Tibial nerve (tissue), 4 donors: ENCODE results near the gene CD247. TPM values are rescaled to one million over a fixed set of nuclear protein-coding genes. Genes with fewer than 3 reads are reported as not detected.

Source experiments
- DNase-seq, 2 donors: peaks; one replicate each; pipeline ENCODE4 v3.0.0-alpha.2; 2019; ENCODE audit warnings: low spot score in 2 of 2
- H3K27ac ChIP-seq, 4 donors: fragments of 200-600 bp; sonication (generic) in 3 of 4; one replicate each; pipeline ENCODE4 v1.5.1; 2017 to 2019; ENCODE audit warnings: mild to moderate bottlenecking in 1 of 4
- H3K27me3 ChIP-seq, 2 donors: fragments of 200-600 bp; sonication (generic) in 1 of 2; one replicate each; pipeline versions ENCODE4 v1.5.1 to v1.6.0; 2017 to 2019
- H3K36me3 ChIP-seq, 3 donors: fragments of 200-600 bp; sonication (generic); one replicate each; pipeline ENCODE4 v1.5.1; 2018 to 2019
- H3K4me1 ChIP-seq, 4 donors: fragments of 200-600 bp; sonication (generic) in 3 of 4; one replicate each; pipeline ENCODE4 v1.5.1; 2017 to 2019
- H3K4me3 ChIP-seq, 4 donors: fragments of 200-600 bp; sonication (generic) in 3 of 4; one replicate each; pipeline ENCODE4 v1.5.1; 2017 to 2019; ENCODE audit warnings: mild to moderate bottlenecking in 1 of 4, moderate library complexity in 1 of 4
- H3K9me3 ChIP-seq, 4 donors: fragments of 200-600 bp; sonication (generic) in 3 of 4; one replicate each; pipeline ENCODE4 v1.5.1; 2017 to 2019
- CTCF ChIP-seq, 5 experiments: fragments of 200-600 bp in 3 of 5; fragments of 450-650 bp in 2 of 5; sonication (generic) in 3 of 5; IDR thresholded peaks; one replicate each; pipeline ENCODE4 v1.5.1; 2016 to 2019; ENCODE audit warnings: antibody characterized with exemption in 5 of 5, mild to moderate bottlenecking in 3 of 5, moderate library complexity in 2 of 5
- EP300 ChIP-seq, 2 donors: sonication (generic); formaldehyde crosslinking; IDR thresholded peaks; one replicate each; pipeline ENCODE4 v1.6.1; 2017; ENCODE audit warnings: antibody characterized with exemption in 2 of 2, mild to moderate bottlenecking in 1 of 2
- POLR2A ChIP-seq, 2 donors: fragments of 450-650 bp; IDR thresholded peaks; one replicate each; pipeline ENCODE4 v1.6.1; 2017; ENCODE audit warnings: antibody characterized with exemption in 2 of 2, mild to moderate bottlenecking in 2 of 2, moderate library complexity in 2 of 2
- WGBS, 2 donors: methylation state at CpG; one replicate each; pipeline ENCODE4 v1.1.5; 2018; 5-methylcytosine and 5-hydroxymethylcytosine counted together
- total RNA-seq, 4 donors: library from RNA; depleted of rRNA; stranded (reverse); fragments of >200 nt; gene quantifications; one replicate each; pipeline ENCODE4 v1.1.0, GENCODE V29; 2016

Gene CD247
- total RNA-seq, 4 donors from 2014 or later, result 1.2 to 1.5 (median 1.4) TPM; not detected in 1

- no peak for DNase-seq
These were observed 6.8 kb downstream of the CD247 start for GRCh38 chr1:167511374-167511986.

GRCh38 chr1:167510881-167511280 is 7.4 kb downstream of the CD247 start:
- Histone ChIP-seq H3K9me3 (no peaks in the 10 kb centered on the region), H3K4me3 (no peak overlapping the region), H3K27ac (no peak overlapping the region), H3K27me3 (no peaks in the 10 kb centered on the region), H3K4me1 (no peaks in the 10 kb centered on the region), H3K36me3 (no peaks in the 10 kb centered on the region)
- no peak for DNase-seq
- TF ChIP-seq POLR2A (IDR thresholded peaks at IDR 0.05) (no peak), CTCF (IDR thresholded peaks at IDR 0.05) (no peak), EP300 (IDR thresholded peaks at IDR 0.05) (no peak)
- 87 to 94% methylated on average over 4 of the region's 4 CpGs for WGBS, 2 donors

More at GRCh38 chr1:167511374-167511986, 6.8 kb downstream of the CD247 start:
- no peak overlapping the region for H3K4me3 ChIP-seq
- no peak for TF ChIP-seq POLR2A (IDR thresholded peaks at IDR 0.05)
- no peak for TF ChIP-seq EP300 (IDR thresholded peaks at IDR 0.05)
- no peak for TF ChIP-seq CTCF (IDR thresholded peaks at IDR 0.05)
- H3K9me3 ChIP-seq, result no peaks in the 10 kb centered on the region
- H3K27me3 ChIP-seq, result no peaks in the 10 kb centered on the region
- no peak overlapping the region for H3K27ac ChIP-seq
- H3K4me1 ChIP-seq, result no peaks in the 10 kb centered on the region
- H3K36me3 ChIP-seq, result no peaks in the 10 kb centered on the region
- 84 to 85% methylated on average over 11 of the region's 11 CpGs for WGBS, 2 donors

GRCh38 chr1:167510244-167510643 is 8.1 kb downstream of the CD247 start:
- Histone ChIP-seq H3K27me3 (no peaks in the 10 kb centered on the region), H3K9me3 (no peaks in the 10 kb centered on the region), H3K27ac (no peak overlapping the region), H3K36me3 (no peaks in the 10 kb centered on the region), H3K4me3 (no peak overlapping the region), H3K4me1 (no peaks in the 10 kb centered on the region)
- 88 to 89% methylated on average over 3 of the region's 3 CpGs for WGBS, 2 donors
- DNase-seq, result no peak
- TF ChIP-seq POLR2A (IDR thresholded peaks at IDR 0.05) (no peak), EP300 (IDR thresholded peaks at IDR 0.05) (no peak), CTCF (IDR thresholded peaks at IDR 0.05) (no peak)

- WGBS, 2 donors, result 86 to 87% methylated on average over 8 of the region's 8 CpGs
- Histone ChIP-seq H3K9me3 (no peaks in the 10 kb centered on the region), H3K36me3 (no peaks in the 10 kb centered on the region), H3K4me1 (no peaks in the 10 kb centered on the region), H3K27me3 (no peaks in the 10 kb centered on the region), H3K27ac (no peak overlapping the region), H3K4me3 (no peak overlapping the region)
- DNase-seq, result no peak
- TF ChIP-seq POLR2A (IDR thresholded peaks at IDR 0.05) (no peak), CTCF (IDR thresholded peaks at IDR 0.05) (no peak), EP300 (IDR thresholded peaks at IDR 0.05) (no peak)
These were observed 8.7 kb downstream of the CD247 start for GRCh38 chr1:167509587-167509986.

DNA sequence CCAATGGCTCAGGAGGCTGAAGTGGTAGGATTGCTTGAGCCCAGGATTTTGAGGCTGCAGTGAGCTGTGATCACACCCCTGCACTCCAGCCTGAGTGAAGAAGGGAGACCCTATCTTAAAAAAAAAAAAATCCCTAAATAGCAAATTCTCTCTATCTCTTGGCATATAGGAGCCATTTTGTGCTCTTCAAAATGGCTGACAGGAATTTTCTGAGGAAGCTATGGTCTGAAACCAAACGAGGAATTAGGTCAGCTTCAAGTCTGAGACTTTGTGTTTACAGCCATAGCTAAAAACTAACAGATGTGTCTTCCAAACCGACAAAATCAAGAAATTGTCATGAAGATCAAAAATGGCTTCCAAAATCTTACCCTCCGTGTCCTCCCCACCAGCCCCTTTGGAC is 10.6 kb downstream of the CD247 start:
- Histone ChIP-seq H3K27me3 (no peaks in the 10 kb centered on the region), H3K36me3 (no peaks in the 10 kb centered on the region), H3K9me3 (no peaks in the 10 kb centered on the region), H3K4me1 (no peaks in the 10 kb centered on the region), H3K27ac (no peak overlapping the region), H3K4me3 (no peak overlapping the region)
- WGBS, 2 donors, result 79 to 91% methylated on average over 3 of the region's 3 CpGs
- TF ChIP-seq EP300 (IDR thresholded peaks at IDR 0.05) (no peak), POLR2A (IDR thresholded peaks at IDR 0.05) (no peak), CTCF (IDR thresholded peaks at IDR 0.05) (no peak)
- DNase-seq, result no peak
